CD4-positive, alpha-beta T cell treated with Interferon alpha-2 for 1 hour (primary cell): Measurements from ENCODE around the gene GLG1.
"Not testable (repeated sequence)": the region's sequence is repeated elsewhere in the genome, so short reads cannot be mapped to it uniquely, and the experiment has no call there.

ENCODE experiments used
- DNase-seq, 2 donors: peaks; one replicate each; pipeline ENCODE4 v3.0.0-alpha.2; 2020 to 2022

Gene GLG1

DNA sequence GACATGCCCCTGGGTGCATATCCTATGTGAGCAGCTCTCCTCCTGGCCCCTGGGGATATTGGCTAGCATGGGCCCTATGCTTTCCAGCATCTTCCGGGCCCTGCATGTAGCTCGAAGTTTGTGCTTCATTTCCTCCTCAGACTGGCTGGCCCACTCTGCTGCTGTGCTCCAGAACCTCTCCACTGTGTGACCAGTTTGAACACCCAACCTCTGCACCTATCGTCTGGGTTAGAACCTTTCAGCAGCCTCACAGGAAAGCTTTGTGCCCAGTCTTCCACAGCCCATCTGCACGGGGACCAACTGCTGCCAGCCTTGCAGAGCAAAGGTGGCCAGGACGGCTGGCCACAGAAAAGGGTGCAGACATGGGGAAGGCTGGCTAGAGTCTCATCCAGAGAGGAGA, 175.4 kb downstream of the GLG1 start:
- DNase-seq: no peak

DNA sequence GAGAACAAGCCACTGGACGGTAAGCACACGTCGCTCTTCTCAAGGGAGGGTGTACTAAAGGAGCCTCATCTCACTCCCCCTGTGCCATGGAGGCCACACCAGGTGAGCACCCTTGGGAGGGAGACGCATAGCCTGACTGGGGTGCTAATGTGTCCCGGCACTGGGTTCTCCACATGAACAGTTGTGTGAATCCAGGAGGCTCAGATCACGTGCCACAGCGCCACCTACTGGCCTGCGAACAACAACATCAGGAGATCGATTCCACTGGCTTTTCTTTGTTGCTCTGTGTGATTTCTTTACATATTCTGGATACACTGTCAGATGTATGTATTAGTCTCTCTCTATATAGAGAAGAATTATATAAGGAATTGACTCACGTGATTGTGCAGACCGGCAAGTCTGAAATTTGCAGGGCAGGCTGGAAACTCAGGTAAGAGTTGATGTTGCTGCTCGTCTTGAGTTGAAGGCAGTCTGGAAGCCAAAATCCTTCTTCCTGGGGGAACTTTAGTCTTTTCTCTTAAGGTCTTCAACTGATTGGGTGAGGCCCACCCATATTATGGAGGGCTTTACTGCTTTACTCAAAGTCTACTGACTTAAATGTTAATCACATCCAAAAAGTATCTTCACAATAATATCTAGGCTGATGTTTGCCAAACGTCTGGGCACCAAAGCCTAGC, 176.7 kb downstream of the GLG1 start:
- peak; percentile 39 to 58 for DNase-seq

DNA sequence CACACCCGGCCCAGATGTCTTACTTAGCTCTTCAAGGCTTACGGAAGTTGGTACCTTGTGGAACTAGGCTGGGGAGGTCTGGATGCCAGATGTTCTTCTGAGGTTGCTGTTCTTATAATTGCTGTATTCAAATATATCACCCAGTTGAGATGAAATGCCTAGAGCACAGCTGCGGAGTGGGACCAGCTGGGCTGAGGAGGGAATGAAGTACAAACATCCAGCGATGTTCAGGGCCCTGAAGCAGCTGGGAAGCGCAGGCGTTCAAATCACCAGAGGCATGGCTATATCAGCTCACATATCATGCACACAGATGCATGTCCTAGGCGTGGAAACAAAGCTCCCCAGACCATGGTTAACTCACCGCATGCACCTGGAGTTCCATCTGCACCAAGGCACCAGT, 178.4 kb downstream of the GLG1 start:
- DNase-seq: not testable (repeated sequence)

DNA sequence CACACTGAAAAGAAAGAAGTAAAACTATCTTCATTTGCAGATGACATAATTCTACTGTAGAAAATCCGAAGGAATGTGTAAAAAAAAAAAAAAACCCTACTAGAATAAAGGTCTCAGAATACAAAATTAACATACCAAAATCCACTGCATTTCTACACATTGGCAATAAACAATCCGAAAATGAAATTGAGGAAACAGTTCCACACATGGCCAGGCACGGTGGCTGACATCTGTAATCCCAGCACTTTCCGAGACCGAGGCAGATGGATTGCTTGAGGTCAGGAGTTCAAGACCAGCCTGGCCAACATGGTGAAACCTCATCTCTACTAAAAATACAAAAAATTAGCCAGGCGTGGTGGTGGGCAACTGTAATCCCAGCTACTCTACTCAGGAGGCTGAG, 181.2 kb downstream of the GLG1 start:
- DNase-seq: not testable (repeated sequence)

DNA sequence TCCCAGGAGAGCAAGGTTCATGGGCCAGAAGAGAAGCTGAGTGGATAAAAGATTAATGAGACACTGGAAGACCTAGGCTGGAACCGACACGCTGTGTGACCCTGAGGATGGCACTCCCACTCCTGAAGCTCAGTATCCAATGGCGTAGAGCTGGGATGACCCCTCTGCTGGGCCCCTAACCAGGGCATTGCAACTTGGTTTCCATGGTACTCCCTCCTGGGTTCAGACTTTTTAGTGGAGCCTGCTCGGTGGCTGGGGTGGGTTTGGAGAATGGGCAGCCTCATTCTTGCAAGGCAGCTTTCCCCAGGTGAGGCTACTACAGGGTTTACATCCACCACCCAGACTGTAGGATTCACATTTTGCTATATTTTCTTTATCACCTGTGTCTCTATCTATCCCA, 183.2 kb downstream of the GLG1 start:
- not testable (repeated sequence) for DNase-seq

DNA sequence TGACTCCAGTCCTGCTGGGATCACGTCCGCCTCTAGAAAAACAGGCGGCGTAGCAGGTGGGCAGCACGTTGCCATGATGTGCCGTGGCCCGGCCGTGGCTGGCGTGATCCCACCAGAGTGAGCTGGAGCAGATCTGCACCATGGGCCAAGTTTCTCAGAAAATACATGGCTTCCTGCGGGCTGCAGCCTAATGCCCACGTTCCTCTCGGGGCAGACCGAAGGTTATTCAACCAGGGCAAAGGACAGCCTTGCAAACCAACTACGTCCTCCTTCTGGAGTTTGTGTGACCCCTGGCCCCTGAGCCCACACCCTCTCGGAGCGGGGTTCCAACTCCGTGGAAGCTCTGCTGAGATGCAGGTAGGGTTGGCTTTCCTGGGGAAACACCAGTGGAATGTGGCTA, 184.8 kb downstream of the GLG1 start:
- not testable (repeated sequence) for DNase-seq

DNA sequence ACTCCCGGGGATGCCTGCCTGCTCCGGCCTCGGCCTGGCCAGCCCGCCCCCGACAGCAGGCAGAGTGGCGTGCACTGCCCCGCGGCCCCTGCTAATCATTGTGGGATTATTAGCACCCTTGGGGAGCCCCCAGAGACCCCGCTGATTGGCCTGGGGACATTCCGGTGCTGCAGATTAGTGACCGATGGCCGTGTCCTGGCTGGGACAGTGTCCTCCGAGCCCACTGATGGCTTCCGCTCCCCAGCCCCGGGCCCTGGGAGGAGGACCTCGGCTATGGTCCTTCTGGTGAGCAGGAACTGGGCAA, 185.5 kb downstream of the GLG1 start:
- DNase-seq: not testable (repeated sequence)

DNA sequence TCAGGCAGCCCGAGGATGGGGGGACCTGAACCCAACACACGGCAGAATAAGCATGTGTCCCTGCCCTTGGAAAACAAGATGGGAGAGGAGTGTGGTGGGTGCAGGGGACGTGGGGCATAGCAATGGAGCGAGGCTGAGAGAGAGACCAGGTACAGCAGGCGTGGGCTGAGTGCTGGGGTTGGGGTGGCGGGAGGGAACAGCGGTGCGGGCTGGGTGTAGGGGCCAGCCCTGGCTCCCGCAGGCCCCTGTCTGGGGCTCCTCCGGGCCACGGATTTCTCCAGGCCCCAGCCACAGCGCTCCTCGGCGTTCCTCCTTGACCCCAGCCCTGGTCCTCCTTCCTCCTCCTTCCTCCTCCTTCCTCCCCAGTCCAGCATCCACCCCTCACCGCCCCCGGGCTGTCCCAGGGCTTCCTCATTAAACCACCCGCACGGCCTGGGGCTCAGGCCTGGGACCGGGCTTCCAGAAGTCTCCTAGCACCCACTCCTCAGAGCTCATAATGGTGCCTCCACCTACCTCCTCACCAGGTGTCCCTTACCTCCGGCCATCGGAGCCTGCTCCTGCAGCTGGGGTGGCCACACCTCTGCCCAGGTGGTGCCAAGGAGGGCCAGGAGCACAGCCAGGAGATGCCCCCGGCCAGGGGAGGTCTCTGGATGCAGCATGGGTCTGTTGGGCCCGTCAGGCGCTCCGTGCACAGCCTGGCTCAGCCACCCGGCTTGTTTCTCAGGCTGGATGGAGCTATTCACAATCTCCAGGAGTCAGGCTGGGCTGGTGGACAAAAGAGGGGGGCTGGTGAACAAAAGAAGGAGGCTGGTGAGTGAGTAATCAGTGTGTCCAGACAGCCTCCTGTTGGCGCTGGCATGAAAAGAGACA, 186.1 kb downstream of the GLG1 start, which contains the start of gene CLEC18B:
Gene CLEC18B, minus strand, starts transcription at position 867 of the 870 bp plus-strand sequence. Its CDS starts 208 bp downstream, at position 659.
- DNase-seq: not testable (repeated sequence)

DNA sequence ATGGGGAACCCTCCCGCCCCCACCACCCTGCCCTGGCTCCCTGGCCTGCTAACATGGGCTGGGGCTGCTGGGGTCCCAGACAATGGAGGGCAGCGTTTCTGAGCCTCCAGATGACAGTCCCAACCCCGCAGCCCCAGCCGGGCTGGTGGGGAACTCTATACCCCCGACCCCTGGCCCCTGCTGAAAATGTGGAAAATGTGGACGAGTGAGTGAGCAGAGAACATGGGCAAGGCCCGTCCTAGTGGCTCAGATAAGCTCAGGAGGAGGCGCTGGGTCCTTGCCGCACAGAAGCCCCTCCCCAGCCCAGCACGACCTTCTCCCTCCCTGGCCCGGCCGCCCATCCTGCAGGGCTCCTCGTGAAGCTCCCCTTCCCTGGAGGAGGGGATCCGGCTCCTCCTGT, 187.1 kb downstream of the GLG1 start:
- DNase-seq: not testable (repeated sequence)

DNA sequence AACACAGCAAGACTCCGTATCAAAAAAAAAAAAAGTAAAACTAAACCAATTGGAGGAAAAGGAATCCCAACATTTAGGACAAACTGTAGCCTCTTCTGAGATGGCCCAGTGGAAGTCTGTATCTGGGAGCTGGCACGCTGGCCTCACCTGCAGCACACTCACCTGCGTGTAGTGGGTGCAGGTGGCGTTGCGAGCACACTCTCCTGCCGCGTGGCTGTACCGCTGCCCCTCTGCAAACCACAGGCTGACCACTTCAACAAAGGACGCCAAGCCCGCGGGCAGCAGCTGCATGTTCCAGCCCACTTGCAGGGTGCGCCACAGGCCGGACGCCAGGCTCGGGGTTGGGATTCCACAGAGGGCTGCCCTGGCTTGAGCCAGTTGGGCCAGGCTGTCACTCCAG, 189.0 kb downstream of the GLG1 start:
- DNase-seq: not testable (repeated sequence)

DNA sequence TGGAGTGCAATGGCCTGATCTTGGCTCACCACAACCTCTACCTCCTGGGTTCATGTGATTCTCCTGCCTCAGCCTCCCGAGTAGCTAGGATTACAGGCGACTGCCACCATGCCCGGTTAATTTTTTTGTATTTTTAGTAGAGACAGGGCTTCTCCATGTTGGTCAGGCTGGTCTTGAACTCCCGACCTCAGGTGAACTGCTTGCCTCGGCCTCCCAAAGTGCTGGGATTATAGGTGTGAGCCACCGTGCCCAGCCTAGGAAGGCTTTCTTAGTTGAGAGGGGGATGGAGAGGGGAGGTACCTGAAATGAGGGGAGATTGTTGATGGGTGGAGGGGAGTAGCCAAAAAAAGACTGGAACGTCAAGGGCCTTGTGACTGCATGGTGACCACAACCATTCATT, 193.0 kb downstream of the GLG1 start:
- DNase-seq: not testable (repeated sequence)

DNA sequence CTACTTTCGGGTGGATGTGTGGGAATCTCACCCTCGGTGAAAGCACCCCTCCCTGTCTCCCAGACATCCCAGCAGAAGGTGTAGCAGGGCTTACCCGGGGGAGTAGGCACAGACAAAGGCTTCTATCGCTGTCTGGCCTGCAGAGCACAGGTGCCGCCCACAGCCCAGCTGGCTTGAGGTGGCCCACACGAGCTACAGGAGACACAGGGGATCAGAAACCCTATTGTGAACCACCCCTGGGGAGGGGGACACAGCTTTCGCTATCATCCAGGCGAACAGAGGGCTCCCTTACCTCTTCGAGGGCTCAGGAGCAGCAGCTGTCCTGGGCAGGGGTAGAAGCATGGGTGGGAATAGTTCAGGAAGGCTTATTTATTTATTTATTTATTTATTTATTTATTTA, 193.4 kb downstream of the GLG1 start:
- not testable (repeated sequence) for DNase-seq

DNA sequence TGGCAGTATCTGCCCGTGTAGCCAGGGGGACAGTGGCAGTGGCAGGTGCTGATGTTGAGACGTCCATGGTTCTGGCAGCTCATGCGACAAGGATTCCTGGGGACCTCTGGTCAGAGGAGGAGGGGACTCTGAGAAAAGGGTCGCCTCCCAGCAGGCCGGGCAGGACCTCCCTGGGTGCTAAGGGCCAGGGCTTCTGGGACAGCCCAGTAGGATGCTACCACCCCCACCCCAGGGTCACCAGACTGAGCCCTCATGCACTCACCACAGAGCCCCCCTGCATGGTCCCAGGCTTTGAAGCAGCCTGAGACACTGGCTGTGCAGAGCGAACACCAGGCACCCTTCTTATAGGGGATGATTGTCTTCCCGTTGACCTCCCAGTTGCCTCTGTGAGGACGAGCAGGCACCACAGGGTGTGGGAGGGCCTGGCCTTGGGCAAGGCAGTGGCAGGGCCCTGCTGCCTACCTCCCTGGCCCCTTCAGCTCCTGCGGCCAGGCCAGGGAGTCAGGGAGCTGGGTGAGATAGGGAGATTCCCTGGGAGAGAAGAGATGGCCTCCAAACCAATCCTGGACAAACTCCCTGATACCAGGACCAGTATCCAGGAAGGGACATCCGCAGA, 194.0 kb downstream of the GLG1 start:
- DNase-seq: not testable (repeated sequence)

DNA sequence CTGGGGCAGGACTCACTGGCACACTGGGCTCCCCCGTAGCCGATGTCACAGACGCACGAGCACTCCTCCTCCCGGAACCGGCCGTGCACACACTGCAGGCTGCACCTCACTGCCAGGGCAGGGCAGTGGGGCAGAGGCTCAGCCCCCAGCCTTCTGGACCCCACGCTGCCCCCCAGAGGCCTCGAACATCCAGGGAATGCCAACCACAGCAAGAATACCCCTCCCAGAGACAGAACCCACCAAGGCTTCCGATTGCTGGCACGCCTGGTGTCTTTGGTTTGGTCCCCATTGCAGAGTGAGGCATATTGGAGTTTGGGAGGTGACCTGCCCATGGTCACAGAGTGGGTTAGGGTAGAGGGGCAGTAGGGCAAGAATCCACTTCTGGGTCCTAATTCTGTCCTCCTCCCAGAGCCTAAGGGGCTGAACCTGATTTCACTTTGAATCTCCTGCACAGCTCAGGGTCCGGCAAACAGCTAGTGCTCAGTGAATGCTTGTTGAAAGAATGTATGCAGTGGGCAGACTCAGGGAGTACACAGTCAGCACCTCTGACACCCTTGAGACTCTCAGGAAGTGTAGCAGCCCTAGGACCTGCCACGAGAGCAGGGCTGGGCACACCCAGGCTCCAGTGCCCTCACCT, 194.7 kb downstream of the GLG1 start:
- not testable (repeated sequence) for DNase-seq

DNA sequence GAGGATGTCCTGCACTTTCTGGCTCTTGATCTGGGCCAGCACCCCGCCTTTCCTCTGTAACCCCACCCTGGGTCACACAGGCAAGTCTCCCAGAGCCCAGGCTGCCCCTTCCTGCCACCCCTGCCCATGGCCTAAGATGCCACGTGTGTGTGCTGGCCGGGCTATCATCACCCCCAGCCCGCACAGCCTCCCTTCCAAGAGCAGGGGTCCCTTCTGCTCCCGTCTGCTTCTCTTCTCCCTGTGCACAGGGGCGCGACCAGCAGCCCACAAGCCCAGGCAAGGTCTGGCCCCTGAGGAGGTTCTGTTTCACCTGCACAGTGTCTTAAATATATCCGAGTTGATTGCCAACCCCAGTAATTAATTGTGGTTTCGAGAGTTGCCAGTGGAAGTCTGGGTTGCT, 195.9 kb downstream of the GLG1 start:
- DNase-seq: not testable (repeated sequence)

DNA sequence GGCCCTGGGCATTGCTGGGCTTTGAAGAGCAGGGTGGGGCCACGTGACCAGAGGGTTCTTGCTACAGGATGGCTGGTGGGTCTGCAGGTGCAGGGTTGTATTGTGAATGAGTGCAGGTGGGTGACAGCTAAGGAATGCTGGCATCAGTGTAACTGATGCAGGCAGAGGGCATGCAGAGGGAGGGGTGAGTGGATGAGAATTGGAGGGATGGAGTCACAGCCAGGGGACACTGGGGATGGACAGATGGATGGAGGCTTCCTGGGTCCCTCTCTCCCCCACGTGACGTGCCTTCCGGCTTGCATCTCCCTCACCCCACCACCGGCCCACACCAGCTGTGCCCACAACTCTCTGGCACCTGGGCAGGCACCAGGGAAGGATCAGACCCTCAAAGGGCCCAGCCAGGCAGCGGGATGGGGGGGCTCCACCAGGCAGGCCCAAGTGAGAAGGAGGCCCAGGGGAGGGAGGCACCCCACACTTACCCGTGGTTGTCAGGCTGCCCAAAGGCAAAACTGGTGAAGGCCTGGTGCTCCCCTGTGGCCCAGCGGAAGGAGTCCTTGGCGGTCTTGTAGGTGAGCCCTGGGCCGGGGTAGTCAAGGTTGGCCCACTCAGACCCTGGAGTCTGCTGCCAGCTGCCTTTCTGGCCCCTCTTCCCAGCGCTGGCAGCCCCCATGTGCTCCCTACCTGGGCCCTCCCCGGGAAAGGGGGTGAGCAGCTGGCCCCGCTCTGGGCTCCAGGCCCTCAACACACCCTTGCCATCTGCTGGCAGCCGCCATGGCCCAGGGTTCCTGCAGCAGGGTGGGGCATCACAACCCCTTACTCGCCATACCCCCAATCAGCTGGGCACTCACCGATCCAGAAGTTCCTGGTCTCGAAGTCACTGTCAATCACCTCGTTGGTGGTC, 196.6 kb downstream of the GLG1 start:
- DNase-seq: not testable (repeated sequence)

DNA sequence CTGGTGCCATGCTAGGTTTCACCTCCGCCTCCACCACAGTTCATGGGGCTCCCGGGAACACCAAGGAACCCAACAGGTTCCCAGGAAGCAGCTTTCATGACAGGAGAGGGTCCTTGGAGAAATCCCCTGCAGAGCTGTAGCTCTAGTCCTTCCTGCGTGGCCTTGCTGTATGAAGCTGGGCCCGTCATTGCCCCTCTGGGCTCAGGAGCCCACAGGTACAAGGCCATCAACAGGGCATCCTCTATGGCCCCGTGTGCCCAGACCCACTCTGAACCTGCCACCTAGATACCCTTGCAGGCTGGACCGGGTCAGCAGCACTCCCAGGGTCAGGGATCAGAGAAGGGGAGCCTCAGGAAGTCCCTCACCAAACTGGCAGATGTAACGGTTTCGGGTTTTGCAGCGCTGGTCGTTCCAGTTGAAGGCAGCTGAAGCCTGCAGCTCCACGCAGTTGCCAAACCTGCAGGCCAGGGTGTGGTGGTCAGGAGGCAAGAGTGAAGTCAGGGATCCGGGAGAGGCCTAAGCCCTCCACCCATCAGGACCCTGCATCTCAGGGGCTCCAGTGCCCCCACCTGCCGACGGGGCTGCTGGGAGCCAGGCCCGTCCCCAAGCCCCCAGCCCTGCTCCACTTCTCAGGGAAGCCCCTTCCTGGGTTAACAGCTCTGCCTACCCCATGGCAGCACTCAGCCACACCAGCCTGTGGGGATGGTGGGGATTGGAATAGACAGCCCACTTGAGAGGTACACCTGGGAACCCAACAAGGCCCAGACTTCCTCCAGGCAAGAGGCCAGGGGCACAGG, 197.5 kb downstream of the GLG1 start:
- DNase-seq: not testable (repeated sequence)

DNA sequence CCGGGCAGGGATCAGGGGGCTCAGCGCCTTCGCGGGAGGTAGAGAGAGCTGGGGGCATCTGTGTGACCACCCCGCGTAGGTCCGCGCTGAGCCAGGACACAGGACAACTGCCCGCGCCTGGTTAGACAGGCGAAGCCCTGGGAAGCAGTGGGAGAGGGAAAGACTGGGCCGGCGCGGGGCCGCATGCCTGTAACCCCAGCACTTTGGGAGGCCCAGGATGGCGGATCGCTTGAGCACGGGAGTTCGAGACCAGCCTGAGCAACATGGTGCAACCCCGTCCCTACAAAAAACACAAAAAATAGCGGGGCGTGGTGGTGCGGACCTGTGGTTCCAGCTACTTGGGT, 199.6 kb downstream of the GLG1 start:
- DNase-seq: not testable (repeated sequence)

DNA sequence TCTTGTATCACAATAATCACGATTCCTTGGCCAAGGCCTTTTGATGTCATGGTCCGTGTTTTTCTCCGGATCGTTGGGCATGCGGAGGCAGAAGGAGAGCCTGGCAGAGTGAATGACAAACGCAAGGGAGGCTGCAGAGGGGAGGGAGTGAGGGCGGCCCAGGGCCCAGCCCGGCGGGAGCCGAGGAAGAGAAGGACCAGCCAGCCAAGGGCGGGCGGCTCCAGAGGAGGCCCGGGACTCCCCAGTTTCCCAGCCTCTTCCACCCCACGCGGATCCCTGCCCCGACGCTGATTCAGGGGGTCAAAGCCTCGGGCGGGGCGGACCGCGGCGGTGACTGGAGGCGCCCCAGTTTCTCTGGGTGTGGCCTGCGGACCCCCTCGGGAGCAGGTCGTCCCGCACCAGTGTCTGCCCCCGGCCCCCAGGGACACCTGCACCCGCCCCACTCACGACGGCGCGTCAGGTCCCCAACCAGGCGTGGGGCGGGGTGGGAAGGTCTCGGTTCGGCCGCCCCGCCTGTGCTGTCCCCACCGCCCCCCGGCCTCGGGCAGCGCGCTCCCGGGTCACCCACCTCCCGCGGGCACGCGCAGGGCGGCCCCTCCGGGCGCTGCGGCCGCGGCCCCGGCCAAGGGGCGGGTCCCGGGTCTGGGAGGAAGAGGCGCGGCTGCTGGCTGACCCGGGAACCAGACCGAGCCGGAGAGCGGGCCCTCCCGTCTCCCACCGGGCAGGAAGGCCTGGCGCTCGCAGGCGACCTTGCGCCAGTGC, 200.1 kb downstream of the GLG1 start:
- not testable (repeated sequence) for DNase-seq

DNA sequence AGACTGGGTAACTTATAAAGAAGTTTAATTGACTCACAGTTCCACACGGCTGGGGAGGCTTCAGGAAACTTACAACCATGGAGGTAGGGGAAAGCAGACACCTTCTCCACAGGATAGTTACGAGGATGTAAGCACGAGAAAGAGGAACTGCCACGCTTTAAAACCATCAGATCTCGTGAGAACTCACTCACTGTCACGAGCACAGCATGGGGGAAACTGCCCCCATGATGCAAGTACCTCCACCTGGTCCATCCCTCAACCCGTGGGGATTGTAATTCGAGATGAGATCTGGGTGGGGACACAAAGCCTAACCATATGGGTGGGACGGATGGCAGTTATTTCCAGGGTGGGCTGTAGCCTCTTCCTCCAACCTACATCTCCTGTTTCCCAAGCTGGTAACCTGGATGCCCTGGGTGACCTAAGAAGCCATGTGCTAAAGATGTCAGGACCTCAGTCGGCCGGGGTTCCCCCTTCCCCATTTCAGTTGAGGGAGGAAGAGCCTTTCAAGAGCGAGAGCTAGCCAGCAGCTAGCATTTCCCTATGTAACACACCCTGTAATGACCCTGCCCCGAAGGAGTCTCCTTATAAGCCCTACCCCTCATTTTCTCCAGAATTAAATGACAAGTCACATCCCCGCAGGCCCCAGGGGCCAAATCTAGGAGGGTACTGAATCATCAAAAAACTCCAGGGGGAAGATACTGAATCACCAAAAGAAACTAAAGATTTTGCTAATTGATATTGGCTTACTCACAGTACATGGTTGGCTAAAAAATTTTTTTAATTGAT, 202.6 kb downstream of the GLG1 start:
- not testable (repeated sequence) for DNase-seq
